Lower leg skin (tissue), 4 donors: ENCODE measurements around the gene CAPSL. TPM values are rescaled to one million over a fixed set of nuclear protein-coding genes. Genes with fewer than 3 reads are reported as not detected.

Source experiments
- DNase-seq, 2 donors: peaks; one replicate each; pipeline ENCODE4 v3.0.0-alpha.2; 2019; ENCODE audit warnings: low spot score in 2 of 2
- H3K4me3 ChIP-seq: fragments of 200-600 bp; sonication (generic); 2 replicates; pipeline ENCODE4 v1.5.1; 2017; ENCODE audit warnings: mild to moderate bottlenecking, low read depth; ENCODE audit not compliant: poor library complexity, severe bottlenecking
- CTCF ChIP-seq, 3 donors: fragments of 450-650 bp; IDR thresholded peaks; one replicate each; pipeline ENCODE4 v1.5.1; 2016; ENCODE audit warnings: antibody characterized with exemption in 3 of 3, mild to moderate bottlenecking in 3 of 3, moderate library complexity in 2 of 3
- POLR2A ChIP-seq, 2 donors: fragments of 450-650 bp; IDR thresholded peaks; one replicate each; pipeline ENCODE4 v1.6.1; 2016 to 2017; ENCODE audit warnings: antibody characterized with exemption in 2 of 2, mild to moderate bottlenecking in 1 of 2, moderate library complexity in 1 of 2
- whole genome bisulfite sequencing, 2 donors: methylation state at CpG; one replicate each; pipeline ENCODE4 v1.1.5; 2018; 5-methylcytosine and 5-hydroxymethylcytosine counted together
- intact Hi-C: fragments of 100-400 bp; cut with DNase I; formaldehyde crosslinking; loops from one replicate; pipeline ENCODE4 v1.15.0; 2023; ENCODE audit warnings: low total_unique reads
- total RNA-seq, 4 donors: library from RNA; depleted of rRNA; stranded (reverse); fragments of >200 nt; gene quantifications; one replicate each; pipeline ENCODE4 v1.1.0, GENCODE V29; 2016

CAPSL gene
- total RNA-seq, 4 donors from 2014 or later = not detected

- 78 to 80% methylated on average over 11 of the region's 11 CpGs for WGBS, 2 donors
- no peak for TF ChIP-seq CTCF (IDR thresholded peaks at IDR 0.05)
- no peak for TF ChIP-seq POLR2A (IDR thresholded peaks at IDR 0.05)
- no peak overlapping the region for H3K4me3 ChIP-seq
- intact Hi-C loops = loop anchor here (5.0 to 10.0 kb wide), 2 partner anchors 144 to 266 kb away; no protein-coding TSS in a partner anchor
- no peak for DNase-seq
These were observed 17.5 kb downstream of the CAPSL start for GRCh38 chr5:35920890-35921289.

DNA sequence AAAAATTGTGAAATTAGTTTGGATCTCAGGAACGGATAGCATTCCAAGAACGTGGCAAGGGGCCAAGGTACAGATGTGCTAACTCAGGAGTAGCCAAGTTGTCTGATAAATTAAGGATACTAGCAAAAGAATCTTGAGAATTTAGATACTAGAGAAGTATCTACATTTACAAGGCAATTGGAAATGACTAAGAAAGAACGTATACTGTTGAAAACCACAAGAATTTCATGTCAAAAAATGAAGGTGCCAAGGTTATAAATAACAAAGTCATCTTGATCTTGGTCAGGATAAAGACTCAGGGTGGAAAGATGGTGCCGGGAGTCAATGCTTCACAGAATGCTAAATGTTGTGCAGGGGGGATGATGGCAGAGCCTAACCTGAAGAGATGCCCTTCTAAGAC is 19.2 kb downstream of the CAPSL start:
- intact Hi-C loops = no loop called here
- no peak for DNase-seq
- no peak overlapping the region for H3K4me3 ChIP-seq
- no peak for TF ChIP-seq CTCF (IDR thresholded peaks at IDR 0.05)
- no peak for TF ChIP-seq POLR2A (IDR thresholded peaks at IDR 0.05)
- 38 to 40% methylated on average over 4 of the region's 4 CpGs for WGBS, 2 donors

DNA sequence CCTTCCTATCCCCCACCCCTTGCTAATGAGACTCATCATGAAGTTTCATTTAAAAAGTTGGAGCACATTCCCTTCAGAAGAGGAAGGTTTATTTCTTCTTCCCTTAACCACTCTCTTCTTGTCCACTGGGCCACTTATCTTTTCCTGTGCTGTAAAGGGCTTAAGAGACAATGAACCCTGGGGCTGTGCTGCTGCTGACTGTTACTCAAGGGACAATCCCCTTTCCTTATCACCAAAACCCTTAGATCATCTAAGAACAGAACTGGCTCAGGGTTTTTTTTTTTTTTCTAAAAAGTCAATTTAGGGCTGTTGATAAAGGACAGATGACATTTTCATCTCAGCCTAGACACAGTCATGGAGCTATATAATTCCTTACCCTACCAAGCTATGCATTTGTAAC is 29.6 kb downstream of the CAPSL start:
- DNase-seq = no peak
- no peak for TF ChIP-seq POLR2A (IDR thresholded peaks at IDR 0.05)
- TF ChIP-seq CTCF (IDR thresholded peaks at IDR 0.05) = no peak
- no peak overlapping the region for H3K4me3 ChIP-seq
- intact Hi-C loops = no loop called here

DNA sequence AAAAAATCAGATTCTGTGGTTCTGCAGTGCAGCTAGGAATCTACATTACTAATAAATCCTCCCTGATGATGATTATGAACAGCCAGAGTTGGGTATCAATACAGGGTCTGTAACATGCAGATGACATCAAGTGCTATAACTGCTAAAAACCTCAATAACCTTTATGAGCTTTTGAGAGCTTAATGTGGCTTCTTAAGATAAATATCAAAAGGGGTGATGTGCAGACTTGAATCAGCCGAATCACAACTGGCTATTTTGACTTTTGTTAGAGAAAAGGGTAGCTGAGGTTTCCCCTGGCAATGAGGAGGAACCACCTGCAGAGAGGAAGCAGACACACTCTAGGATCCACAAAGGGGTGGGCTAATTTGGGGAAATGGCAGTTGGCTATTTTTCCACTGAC is 30.2 kb downstream of the CAPSL start:
- intact Hi-C loops = no loop called here
- H3K4me3 ChIP-seq = no peak overlapping the region
- 43 to 48% methylated on average over 1 of the region's 1 CpG for WGBS, 2 donors
- TF ChIP-seq POLR2A (IDR thresholded peaks at IDR 0.05) = no peak
- no peak for TF ChIP-seq CTCF (IDR thresholded peaks at IDR 0.05)
- no peak for DNase-seq

DNA sequence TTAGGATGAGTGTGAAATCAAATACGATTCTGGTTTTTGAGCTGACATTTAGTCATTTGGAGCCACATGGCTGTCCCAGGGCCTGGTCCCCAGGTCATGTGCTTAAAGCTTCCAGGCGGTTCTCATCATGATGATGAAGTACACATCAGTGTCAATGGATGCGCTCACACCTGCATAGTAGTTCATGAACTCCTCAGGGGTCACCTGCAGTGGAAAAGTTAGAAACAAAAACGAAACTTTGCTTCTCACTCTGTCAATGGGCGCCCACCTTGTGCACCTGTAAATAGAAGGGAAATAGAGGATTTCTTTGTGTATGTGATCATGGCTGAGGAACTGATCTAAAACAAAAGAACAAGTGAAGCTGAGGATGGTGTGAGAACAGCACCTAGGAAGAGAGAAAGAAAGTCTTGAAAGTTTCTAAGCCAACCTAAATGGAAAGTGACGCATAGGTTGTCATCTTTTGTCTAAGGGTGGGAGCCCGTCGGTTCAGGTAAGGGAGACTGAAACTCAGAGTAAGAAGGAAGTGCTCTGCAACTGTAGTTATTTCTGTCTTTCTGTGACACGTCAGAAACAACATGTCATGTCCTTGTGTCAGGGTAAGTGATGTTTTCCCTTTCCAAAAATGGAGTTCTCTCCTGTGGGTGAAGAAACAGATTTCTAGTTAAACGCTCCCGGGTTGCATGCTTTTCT is 33.8 kb downstream of the CAPSL start:
- intact Hi-C loops = no loop called here
- 83 to 90% methylated on average over 11 of the region's 11 CpGs for WGBS, 2 donors
- no peak for DNase-seq
- H3K4me3 ChIP-seq = no peak overlapping the region
- TF ChIP-seq POLR2A (IDR thresholded peaks at IDR 0.05) = no peak
- TF ChIP-seq CTCF (IDR thresholded peaks at IDR 0.05) = no peak

DNA sequence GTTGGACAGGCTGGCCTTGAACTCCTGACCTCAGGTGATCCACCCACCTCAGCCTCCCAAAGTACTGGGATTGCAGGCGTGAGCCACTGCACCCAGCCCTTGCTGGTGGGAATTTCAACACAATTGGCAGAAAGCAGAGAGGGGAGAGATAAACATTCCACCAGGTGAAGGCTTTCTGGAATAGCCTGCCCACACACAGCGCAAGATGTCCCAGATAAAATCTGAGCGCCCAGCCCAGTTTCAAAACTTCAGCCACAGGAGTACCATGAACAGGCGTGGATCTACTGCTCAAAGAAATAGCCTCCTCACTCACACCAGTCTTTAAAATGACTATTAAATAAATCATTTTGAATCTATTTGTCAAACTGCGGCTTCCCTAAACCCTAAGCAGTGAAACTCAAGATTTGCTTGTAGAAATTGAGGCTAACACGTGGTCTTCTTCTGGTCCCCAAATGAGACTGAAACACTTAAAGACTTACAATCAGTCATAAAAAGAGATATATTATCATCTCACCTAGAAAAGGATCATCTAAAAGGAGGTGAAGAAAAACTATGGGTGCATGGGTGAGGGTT is 34.7 kb downstream of the CAPSL start:
- H3K4me3 ChIP-seq = no peak overlapping the region
- intact Hi-C loops = no loop called here
- TF ChIP-seq CTCF (IDR thresholded peaks at IDR 0.05) = no peak
- TF ChIP-seq POLR2A (IDR thresholded peaks at IDR 0.05) = no peak
- no peak for DNase-seq
- 82 to 83% methylated on average over 6 of the region's 6 CpGs for WGBS, 2 donors
